ENCODE data around the gene RARA.

The RARA gene

GRCh38 chr17:40344421-40345160 is 35.6 kb downstream of the RARA start:
- TF ChIP-seq CTCF (IDR thresholded peaks at IDR 0.05; ENCODE audit: insufficient read depth, low read length, missing control alignments) = no peak
- ChIA-PET CTCF (interaction anchor here (0.6 to 23.6 kb wide), 6 partner anchors 10 to 125 kb away, joined by 3 to 649 read pairs (median 14); partner anchors contain the start of genes RARA and WIPF2), POLR2A (interaction anchor here (0.6 to 1.3 kb wide), 3 partner anchors 11 to 60 kb away, joined by 3 read pairs; no protein-coding TSS in a partner anchor)
- H3K4me3 ChIP-seq (ENCODE audit: low read depth, low read length) = peak overlapping the region; percentile 47
- DNase-seq (ENCODE audit: low read depth, low spot score) = no peak

GRCh38 chr17:40345161-40345993 is 36.4 kb downstream of the RARA start:
- CTCF ChIA-PET = interaction anchor here (0.7 to 23.6 kb wide), 8 partner anchors 9 to 215 kb away, joined by 3 to 649 read pairs (median 8); partner anchors contain the start of genes RARA and WIPF2
- no peak for TF ChIP-seq CTCF (IDR thresholded peaks at IDR 0.05; ENCODE audit: insufficient read depth, low read length, missing control alignments)
- POLR2A ChIA-PET = interaction anchor here (1.0 to 1.3 kb wide), 3 partner anchors 10 to 43 kb away, joined by 3 read pairs; no protein-coding TSS in a partner anchor
- no peak for DNase-seq (ENCODE audit: low read depth, low spot score)
- peak overlapping the region; percentile 47 for H3K4me3 ChIP-seq (ENCODE audit: low read depth, low read length)

GRCh38 chr17:40345994-40346764 is 37.2 kb downstream of the RARA start:
- DNase-seq (ENCODE audit: low read depth, low spot score) = no peak
- TF ChIP-seq CTCF (IDR thresholded peaks at IDR 0.05; ENCODE audit: insufficient read depth, low read length, missing control alignments) = no peak

GRCh38 chr17:40346765-40347158 is 37.8 kb downstream of the RARA start:
- TF ChIP-seq CTCF (IDR thresholded peaks at IDR 0.05; ENCODE audit: insufficient read depth, low read length, missing control alignments) = no peak
- H3K4me3 ChIP-seq (ENCODE audit: low read depth, low read length) = no peak overlapping the region
- POLR2A ChIA-PET = no interaction called here
- CTCF ChIA-PET = interaction anchor here (1.5 to 23.6 kb wide), 4 partner anchors 8 to 42 kb away, joined by 12 to 649 read pairs (median 46); partner anchors contain the start of gene RARA
- DNase-seq (ENCODE audit: low read depth, low spot score) = no peak

More at GRCh38 chr17:40345994-40346764, 37.2 kb downstream of the RARA start:
- H3K4me3 ChIP-seq (ENCODE audit: low read depth, low read length) = peak overlapping the region; percentile 47
- ChIA-PET CTCF (interaction anchor here (0.6 to 23.6 kb wide), 8 partner anchors 8 to 214 kb away, joined by 3 to 649 read pairs (median 8); partner anchors contain the start of gene RARA), POLR2A (interaction anchor here (1.0 kb wide), 1 partner anchor 27 kb away, joined by 3 read pairs; no protein-coding TSS in a partner anchor)

- ChIA-PET POLR2A (interaction anchor here (0.6 kb wide), 1 partner anchor 109 kb away, joined by 3 read pairs; no protein-coding TSS in a partner anchor), CTCF (interaction anchor here (1.1 to 23.6 kb wide), 7 partner anchors 7 to 186 kb away, joined by 3 to 649 read pairs (median 6); partner anchors contain the start of gene RARA)
- no peak for DNase-seq (ENCODE audit: low read depth, low spot score)
- no peak overlapping the region for H3K4me3 ChIP-seq (ENCODE audit: low read depth, low read length)
- no peak for TF ChIP-seq CTCF (IDR thresholded peaks at IDR 0.05; ENCODE audit: insufficient read depth, low read length, missing control alignments)
Measured at GRCh38 chr17:40347319-40348135, 38.5 kb downstream of the RARA start.

Measured in AG04449 (cell line).